Urothelium cell line (cell line): Measurements from ENCODE around the gene SNX27.
"Not testable (repeated sequence)": the region's sequence is repeated elsewhere in the genome, so short reads cannot be mapped to it uniquely, and the experiment has no call there.

Experiments used
- DNase-seq: peaks from one replicate; pipeline ENCODE4 v3.0.0; 2011; ENCODE audit warnings: low spot score, mixed read lengths
- FAIRE-seq: peaks from 2 replicates; lab custom pipeline; 2011; peaks lifted over from hg19 to GRCh38; lab: Jason Lieb, UNC

SNX27 gene

DNA sequence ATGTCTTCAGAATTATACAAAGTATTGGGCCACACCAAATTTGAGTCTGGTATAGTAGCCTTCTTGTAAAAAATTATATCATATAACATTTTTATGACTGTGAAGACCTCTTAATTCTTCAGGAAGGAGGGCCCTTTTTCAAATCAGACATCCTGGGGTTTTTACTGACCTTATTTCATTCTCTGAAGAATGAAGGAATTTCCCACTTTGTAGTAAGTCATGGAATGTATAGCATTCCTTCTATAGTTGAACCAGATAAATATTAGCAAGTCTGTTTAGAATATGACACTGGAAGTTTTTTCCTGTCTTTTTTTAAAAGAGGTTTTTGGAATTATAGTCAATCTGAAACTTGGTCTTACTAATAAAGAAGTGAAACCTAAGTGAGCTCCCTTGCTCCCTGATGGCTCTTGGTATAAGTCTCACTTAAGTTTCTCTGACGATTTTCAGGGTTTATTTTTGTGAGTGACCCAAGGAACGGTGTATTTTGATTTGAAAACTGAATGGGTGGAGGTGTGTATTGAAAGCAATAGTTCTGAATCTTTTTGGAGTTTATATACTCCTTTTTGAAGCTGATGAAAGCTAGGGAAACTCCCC is 23.7 kb downstream of the SNX27 start:
- no peak for FAIRE-seq
- DNase-seq, result no peak

DNA sequence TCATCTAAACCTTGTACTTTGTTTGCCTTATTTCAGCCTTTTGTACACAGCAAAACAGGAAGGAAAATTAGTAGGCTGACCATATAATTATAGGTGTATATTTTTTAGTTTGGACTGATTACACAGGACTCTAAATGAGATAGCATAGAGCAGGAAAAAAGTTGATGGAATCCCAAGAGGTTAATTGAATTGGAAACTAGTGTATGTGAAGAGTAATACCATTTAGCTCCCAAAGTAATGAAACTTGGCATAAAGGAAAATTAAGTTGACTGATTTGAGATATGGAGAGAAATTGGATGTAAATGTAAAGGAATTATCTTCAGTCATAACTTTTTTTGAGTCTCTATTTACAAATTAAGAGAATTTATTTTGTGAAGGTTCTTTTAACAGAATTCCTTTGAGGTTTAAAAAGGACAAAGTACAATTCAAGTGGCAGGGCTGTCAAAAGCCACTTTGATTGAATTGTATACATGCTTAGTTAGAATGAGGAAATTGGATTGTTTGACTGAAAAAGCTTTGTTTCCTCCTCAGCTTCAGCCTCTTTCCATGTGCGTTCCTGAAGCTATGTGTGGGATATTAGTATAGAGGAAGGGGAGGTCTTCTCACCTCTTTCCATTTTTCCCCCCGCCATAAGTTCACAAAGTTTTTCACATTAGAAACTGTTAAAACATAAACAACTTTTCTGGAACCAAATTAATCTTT is 26.4 kb downstream of the SNX27 start:
- no peak for FAIRE-seq
- no peak for DNase-seq

DNA sequence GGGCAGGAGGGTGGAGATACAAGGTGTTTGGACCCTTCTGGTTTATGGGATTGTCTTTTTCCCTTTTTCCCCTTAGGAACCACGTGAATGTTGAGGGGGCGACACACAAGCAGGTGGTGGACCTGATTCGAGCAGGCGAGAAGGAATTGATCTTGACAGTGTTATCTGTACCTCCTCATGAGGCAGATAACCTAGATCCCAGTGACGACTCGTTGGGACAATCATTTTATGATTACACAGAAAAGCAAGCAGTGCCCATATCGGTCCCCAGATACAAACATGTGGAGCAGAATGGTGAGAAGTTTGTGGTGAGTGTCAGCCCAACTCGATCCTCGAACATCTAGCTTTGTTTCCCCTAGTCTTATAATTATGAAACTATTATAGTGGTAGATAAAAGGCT is 27.0 kb downstream of the SNX27 start:
- DNase-seq (no peak), FAIRE-seq (no peak)

DNA sequence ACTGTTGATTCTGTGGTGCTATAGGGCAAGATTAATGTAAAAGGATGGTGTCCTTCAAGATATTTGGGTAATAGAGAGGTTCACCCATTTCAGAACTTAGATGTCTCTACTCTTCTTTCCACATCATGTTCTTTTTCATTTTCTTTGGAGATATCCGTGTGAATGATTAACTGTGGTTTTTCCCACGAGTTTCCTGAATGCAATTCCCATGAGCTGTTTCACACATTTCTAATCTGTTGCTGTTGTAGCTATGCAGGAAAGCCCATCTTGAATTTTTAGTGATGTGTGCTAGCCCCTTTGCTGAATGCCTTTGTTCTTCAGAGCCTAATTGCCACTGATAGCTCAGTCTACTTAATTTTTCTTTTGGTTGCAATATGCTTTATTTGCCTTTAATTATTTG is 27.6 kb downstream of the SNX27 start:
- FAIRE-seq, result no peak
- no peak for DNase-seq

DNA sequence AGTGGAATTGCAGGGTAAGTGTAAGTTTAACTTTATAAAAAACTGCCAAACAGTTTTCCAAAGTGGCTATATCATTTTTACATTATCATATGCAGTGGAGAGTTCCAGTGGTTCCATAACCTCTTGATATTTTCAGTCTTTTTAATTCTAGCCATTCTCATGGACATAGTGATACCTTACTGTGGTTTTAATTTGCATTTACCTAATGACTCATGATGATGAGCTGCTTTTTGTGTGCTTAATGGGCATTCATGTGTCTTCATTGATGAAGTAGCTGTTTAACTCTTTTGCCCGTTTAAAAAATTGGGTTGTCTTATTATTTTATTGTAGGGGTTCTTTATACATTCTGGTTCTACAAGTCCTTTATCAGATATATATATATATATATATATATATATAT is 29.4 kb downstream of the SNX27 start:
- FAIRE-seq, result no peak
- no peak for DNase-seq

DNA sequence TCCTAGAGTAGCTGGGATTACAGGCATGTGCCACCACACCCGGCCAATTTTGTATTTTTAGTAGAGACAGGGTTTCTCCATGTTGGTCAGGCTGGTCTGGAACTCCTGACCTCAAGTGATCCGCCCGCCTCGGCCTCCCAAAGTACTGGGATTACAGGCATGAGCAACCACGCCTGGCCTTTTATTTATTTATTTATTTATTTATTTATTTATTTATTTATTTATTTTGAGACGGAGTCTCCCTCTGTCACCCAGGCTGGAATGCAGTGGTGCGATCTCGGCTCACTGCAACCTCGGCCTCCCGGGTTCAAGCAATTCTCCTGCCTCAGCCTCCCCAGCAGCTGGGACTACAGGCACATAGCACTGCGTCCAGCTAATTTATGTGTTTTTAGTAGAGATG is 31.2 kb downstream of the SNX27 start:
- not testable (repeated sequence) for FAIRE-seq, DNase-seq

DNA sequence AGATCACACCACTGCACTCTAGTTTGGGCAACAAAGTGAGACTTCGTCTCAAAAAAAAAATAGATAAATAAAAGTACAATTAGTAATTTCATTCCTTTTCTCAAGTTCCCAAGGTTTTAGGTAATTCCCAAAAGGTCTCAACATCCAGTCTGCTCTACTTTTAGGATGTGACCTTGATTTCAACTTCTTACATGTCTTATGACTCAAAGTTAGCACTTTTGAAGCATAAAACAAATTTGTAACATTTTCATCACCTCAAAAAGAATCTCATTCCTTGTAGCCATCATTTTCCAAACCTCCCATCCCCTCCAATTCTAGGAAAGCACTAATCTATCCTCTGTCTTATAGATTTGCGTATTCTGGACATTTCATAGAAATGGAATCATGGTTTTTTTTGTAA is 32.2 kb downstream of the SNX27 start:
- FAIRE-seq, result no peak
- no peak for DNase-seq

DNA sequence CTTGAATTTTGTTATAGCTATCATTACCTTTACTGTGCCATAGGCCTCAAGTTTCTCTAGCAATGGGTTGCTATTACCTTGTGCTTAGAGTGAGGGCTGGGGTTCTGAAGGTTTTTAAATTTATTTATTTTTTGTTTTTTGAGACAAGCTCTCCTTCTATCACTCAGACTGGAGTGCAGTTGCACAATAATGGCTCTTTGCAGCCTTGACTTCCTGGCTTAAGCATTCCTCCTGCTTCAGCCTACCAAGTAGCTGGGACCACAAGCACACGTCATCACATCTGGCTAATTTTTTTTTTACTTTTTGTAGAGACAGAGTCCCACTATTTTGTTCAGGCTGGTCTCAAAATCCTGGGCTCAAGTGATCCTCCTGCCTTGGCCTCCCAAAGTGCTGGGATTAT is 41.5 kb downstream of the SNX27 start:
- no peak for FAIRE-seq
- DNase-seq, result no peak

DNA sequence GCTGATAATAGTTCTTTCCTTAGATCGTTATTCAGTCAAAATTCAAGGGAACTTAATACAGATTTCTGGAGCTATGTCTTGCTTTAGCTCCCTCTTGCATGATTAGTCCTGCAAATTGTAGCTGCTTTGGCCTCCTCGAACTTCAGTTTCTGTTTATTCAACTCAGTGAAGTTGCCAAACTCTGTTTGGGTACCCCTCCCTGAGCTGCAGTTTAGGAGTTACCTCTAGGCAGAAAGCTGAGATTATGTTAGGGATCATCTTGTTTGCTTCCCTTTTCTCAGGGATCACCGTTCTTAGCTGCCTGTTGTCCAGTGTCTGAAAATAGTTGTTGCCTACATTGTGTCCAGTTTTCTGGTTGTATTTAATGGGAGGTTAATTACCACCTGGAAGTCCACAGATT is 43.5 kb downstream of the SNX27 start:
- no peak for DNase-seq
- FAIRE-seq, result no peak

DNA sequence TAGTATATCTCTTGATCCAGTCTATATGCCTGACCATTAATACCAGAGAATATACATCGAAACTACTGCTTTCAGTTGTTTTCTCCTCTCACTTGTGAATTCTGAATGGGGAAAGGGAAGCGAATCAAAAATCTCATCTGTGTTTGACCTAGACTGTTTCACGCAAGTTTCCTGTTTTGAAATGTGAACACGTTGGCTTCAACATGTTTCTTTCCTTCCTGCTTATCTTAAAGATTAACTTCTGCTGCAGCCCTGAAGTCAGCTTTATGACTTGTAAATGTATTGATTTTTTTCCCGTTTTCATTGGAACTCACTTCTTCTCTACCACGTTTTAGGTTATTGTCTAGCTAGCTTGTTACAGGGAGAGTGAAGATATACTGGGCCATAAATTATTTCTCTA is 49.9 kb downstream of the SNX27 start:
- FAIRE-seq, result no peak
- no peak for DNase-seq

DNA sequence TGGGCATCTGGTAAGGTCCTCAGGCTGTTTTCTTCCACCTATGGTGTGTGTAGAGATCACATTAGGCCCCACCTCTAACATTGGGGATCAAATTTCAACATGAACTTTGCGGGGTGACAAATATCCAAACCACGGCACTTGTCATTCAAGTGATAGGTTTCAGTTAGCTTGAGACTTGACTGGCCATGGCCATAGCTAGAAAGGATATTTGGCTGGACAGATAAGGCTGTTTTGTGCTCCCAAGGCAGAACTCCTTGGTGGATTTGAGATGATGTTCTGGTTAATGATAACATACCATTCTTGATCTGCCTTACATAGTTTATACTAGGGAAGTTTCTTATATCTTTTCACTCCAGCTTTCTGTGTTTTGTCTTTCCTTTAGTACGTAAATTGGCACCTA is 56.2 kb downstream of the SNX27 start:
- FAIRE-seq (no peak), DNase-seq (no peak)

DNA sequence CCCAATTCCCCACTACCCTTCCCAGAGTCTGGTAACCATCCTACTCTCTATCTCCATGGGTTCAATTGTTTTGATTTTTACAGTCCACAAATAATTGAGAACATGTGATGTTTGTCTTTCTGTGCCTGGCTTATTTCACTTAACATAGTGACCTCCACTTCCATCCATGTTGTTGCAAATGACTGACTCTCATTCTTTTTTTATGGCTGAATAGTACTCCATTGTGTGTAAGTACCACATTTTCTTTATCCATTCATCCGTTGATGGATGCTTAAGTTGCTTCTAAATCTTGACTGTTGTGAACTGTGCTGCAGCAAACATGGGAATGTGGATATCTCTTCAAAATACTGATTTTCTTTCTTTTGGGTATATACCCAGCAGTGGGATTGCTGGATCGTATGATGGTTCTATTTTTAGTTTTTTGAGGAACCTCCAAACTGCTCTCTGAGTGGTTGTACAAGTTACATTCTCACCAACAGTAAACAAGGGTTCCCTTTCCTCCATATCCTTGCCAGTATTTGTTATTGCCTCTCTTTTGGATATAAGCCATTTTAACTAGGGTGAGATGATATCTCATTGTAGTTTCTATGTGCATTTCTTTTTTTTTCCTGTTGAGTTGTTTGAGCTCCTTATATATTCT is 58.3 kb downstream of the SNX27 start:
- not testable (repeated sequence) for DNase-seq, FAIRE-seq

DNA sequence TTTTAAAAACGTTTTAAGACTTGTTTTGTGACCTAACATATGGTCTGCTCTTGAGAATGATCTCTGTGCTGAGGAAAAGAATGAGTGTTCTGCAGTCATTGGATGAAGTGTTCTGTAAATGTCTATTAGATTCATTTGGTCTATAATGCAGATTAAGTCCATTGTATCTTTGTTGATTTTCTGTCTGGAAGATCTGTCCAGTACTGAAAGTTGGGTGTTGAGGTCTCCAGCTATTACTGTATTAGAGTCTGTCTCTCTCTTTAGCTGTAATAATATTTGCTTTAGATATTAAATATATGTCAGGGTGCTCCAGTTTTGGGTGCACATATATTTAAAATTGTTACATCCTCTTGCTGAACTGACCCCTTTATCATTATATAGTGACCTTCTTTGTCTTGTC is 61.6 kb downstream of the SNX27 start:
- no peak for FAIRE-seq
- no peak for DNase-seq

DNA sequence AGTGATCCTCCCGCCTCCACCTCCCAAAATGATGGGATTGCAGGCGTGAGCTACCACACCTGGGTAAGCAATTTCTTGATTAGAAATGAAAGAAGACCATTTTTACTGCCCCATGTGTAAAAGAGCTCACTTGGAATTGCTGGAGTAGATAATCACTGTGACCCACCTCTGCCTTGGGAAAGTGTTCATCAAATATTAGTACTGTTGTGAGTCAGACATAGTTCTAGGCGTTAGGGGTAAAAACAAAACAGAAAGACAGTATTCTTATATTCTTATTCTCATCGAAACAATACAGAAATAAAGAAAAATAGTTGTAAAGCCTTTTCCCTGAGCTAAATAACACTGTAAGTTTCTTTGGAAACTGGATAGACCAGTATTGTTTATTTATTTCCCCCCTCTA is 68.5 kb downstream of the SNX27 start:
- no peak for DNase-seq
- no peak for FAIRE-seq

DNA sequence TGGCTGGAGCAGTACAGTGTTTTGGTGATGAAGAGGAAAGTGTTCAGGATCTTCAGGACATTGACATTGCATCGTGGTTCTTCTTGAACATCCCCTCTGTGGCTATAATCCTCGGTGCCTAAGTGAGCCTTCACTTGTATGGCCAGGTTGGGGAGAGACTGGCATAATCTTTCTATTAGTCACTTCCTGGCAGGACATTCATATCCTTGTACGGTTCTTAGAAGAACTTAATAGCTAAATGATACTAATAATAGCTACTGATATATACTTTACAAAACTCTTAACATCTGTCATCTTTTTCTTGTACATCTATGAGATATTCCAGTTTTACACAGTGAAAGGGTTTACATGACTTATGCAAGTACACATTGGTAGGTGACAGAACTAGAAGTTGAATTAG is 69.0 kb downstream of the SNX27 start:
- peak; percentile 81 for DNase-seq
- no peak for FAIRE-seq

DNA sequence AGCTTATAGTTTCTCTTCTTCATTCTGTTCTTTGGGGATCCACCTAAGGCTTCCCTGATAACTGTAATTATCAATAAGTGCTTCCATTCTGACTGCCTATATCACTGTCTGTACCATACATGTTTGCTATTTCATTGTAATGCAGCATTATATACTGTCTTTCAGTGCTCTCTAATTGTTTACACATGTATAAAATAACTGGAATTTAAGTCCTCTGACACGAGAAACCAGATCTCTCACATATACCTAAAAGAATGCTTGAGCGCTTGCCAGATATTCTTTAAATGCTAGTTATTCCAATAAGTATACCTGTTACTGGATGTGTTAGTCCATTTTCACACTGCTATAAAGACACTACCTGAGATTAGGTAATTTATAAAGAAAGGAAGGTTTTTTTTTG is 70.1 kb downstream of the SNX27 start:
- no peak for DNase-seq
- no peak for FAIRE-seq

DNA sequence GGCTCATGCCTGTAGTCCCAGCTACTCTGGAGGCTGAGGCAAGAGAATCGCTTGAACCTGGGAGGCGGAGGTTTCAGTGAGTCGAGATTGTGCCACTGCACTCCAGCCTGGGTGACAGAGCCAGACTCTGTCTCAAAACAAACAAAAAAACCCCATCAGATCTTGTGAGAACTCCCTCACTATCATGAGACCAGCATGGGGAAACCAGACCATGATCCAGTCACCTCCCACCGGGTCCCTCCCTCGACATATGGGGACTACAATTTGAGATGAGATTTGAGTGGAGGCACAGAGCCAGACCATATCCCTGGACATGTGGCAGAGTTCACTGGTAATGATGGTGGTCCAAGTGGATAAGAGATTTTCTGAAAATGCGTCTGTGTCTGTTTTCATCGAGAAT is 71.1 kb downstream of the SNX27 start:
- DNase-seq, FAIRE-seq: not testable (repeated sequence)

DNA sequence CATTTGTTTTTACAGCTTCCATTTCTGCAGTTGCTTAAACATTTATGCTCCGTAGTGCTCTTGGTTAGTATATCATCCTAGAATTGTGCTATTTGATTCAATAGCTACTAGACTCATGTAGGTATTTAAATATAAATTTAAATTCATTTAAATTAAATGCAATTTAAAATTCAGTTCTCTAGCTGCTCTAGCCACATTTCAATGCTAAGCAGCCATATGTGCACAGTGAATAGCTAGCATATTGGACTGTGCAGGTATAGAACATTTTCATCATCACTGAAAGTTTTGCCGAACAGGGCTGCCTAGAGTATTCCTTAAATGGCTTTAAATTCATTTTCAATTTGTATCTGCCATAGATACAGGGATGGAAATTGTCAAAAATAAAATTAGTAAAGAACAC is 72.3 kb downstream of the SNX27 start:
- no peak for DNase-seq
- no peak for FAIRE-seq

DNA sequence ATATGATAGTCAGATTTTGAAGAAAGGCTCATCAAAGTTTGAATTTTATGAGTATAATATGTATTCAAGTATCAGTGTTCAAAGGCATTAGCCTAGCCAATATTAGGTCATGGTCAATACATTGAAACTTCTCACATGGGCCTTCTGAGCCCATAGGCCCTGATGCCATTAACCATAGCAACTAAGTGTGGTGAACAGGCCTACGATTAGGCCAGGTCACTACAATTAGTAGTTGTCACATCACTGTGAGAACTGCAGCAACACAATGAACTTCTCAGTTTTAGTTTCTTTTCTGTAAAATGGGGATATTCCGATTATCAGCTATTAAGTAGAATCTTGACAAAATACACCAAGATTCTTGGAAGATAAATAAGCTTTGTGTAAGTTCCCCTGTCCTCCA is 74.7 kb downstream of the SNX27 start:
- DNase-seq, result no peak
- no peak for FAIRE-seq

DNA sequence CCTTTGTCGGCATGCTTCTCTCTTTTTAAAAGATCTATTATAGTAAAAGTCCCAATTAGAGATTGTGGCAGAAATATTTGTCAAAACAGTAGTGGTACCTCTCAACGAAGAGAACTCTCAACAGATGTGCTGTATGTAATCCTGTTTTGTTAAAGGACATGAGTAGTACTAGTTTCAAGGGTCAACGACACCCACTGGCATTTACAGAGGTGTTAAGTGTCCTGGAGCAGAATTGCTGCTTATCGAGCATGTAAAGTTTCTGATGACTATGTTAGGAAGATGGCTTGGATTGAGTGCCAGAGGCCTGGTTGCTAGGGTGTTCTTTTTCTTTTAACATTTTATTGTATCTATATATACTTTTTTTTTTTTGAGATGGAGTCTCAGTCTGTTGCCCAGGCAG is 77.6 kb downstream of the SNX27 start:
- FAIRE-seq, result no peak
- no peak for DNase-seq

DNA sequence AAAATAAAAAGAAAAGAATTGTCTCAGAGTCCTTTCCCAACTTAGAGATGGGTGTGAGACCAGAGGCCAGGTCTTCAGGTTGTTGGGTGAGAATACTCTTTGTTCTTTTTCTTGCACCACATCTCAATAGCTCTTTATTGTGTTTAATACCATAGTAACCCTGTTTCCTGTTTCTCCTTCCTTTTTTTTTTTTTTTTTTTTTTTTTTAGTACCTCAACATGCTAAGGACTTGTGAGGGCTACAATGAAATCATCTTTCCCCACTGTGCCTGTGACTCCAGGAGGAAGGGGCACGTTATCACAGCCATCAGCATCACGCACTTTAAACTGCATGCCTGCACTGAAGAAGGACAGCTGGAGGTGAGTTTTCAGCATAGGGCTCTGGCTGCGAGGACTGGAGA is 80.4 kb downstream of the SNX27 start:
- DNase-seq (no peak), FAIRE-seq (no peak)

DNA sequence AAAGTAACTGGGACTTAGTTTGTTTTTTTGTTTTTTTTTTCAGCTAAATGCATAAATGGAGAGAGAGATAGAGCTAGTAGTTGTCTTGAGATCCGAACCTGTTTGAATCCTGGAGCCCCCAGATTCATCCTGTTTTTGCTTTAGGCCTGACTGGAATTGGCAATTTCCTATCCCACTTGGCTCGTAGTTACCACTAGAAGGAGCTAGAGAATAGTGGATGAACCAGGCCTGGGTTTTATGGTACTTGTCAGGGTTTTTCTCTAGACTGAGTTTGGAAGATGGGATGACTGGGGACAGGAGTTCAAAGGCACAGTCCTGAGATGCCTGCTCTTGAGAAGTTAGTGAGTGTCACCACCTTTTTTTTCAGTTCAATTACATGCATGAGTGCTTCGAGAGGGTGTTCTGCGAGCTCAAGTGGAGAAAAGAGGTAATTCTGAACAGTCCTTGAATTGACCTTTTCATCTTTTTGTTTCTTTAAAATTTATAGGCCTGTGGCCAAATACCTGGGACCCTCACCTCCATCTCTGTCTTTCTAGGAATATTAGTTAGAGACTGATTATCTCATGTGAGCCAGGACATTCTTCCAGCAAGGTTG is 81.3 kb downstream of the SNX27 start:
- FAIRE-seq (no peak), DNase-seq (no peak)
